GM20000 (cell line): ENCODE results near the gene PLEK.
"Not testable (repeated sequence)": the region's sequence is repeated elsewhere in the genome, so short reads cannot be mapped to it uniquely, and the experiment has no call there.

Experiments
- DNase-seq: peaks from one replicate; pipeline ENCODE4 v3.0.0; 2012; ENCODE audit warnings: low spot score
- CTCF ChIP-seq: IDR thresholded peaks from 2 replicates; pipeline ENCODE4 v1.5.1; 2012; ENCODE audit warnings: mild to moderate bottlenecking, control low read depth; ENCODE audit errors: extremely low read depth, missing control alignments

PLEK gene

GRCh38 chr2:68375582-68375981, 10.5 kb downstream of the PLEK start:
- no peak for DNase-seq
- no peak for TF ChIP-seq CTCF

GRCh38 chr2:68377137-68377780, 12.2 kb downstream of the PLEK start:
- TF ChIP-seq CTCF, result no peak
- DNase-seq, result no peak

- not testable (repeated sequence) for DNase-seq
Observed at GRCh38 chr2:68378779-68379178, 13.7 kb downstream of the PLEK start.

DNA sequence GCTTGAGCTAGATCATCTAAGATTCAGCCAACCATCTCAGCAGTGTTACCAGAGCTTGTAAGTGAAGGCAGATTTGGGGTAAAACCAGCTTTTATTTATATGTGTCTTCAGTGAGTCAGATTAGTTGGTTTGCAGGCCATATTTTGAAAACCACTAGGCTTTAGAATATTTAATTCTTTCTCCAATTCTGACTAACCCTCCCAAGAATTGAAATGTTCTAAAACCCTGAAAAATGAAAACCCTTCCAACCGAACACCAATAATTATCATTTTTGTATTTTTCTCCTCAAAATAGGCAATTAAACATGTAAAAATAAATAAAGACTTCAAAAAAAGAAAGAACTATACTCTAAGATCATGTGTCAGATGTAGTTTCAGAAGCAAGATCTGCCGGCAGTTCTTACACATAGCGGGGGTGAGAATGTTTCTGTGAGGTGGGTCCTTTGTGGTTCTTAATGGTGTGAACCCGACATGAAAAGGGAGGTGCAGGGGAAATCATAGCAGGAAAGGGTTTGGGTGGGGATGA, 14.2 kb downstream of the PLEK start:
- no peak for TF ChIP-seq CTCF
- DNase-seq, result peak; percentile 46

- no peak for TF ChIP-seq CTCF
- no peak for DNase-seq
Observed at GRCh38 chr2:68383778-68384177, 18.7 kb downstream of the PLEK start.

GRCh38 chr2:68384485-68385107, 19.5 kb downstream of the PLEK start:
- no peak for DNase-seq
- no peak for TF ChIP-seq CTCF

DNA sequence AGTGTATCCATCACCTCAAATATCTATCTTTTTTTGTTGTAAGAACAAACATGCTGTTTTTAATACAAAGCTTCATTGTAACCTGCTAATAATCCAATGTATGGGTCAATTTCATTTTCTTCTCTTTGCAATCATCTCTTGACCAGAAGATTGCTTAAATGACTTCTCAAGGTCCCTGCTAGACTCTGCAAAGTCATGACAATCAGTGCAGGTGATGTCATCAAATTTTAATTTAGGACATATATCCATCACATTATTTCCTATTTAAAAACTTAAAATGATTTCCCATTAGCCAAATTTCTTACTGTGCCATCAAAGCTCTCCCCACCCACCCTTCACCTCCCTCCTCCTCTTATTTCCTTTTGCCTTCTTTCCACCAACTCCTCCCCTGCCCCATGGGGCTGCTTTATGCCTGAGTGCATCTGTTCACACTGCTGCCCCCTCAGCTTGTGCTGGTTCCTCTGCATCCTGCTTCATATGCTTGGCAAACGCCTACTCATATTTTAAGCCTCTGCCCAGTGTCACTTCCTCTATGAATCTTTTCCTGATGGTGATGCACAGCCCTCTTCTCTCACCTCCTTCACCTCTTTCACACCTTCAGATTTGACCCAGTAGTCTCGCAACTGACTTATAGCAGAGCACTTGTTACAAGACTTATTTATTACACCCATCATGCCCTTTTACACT, 20.3 kb downstream of the PLEK start:
- no peak for TF ChIP-seq CTCF
- DNase-seq, result no peak
